Peyer's patch (tissue), 4 donors: ENCODE results near the gene THSD7A.

Experiments used
- POLR2A ChIP-seq, 2 donors: fragments of 450-650 bp; IDR thresholded peaks; one replicate each; pipeline ENCODE4 v1.5.1; 2017; ENCODE audit warnings: antibody characterized with exemption in 2 of 2, mild to moderate bottlenecking in 2 of 2, moderate library complexity in 2 of 2
- TF ChIP-seq, protein P1 (sequence below), 6 experiments: fragments of 450-650 bp in 4 of 6; fragments of 200-600 bp in 2 of 6; sonication (generic) in 1 of 6; IDR thresholded peaks; one replicate each; pipeline ENCODE4 v1.5.1; 2017 to 2019; ENCODE audit warnings: antibody characterized with exemption in 6 of 6, mild to moderate bottlenecking in 3 of 6, moderate library complexity in 1 of 6

DNA sequence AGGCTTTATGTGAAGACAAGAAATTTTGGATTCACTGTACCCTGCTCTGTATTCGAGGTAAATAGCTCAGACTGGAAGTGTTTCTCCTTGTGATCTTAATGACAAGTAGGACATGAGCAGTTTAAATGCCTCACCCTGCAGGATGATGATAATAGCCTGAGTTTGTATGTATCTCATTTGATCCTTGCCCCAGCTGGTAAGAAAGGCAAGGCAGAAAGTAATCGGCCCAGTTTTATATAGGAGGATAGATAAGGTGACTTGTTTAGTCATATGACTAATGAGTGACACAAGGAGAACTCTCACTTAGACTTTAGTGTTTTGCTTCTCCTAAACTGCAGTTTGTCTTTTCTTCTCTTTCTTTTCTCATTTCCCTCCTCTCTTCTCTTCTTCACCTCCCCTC lies 485.7 kb downstream of the THSD7A start:
- TF ChIP-seq, protein P1, sequence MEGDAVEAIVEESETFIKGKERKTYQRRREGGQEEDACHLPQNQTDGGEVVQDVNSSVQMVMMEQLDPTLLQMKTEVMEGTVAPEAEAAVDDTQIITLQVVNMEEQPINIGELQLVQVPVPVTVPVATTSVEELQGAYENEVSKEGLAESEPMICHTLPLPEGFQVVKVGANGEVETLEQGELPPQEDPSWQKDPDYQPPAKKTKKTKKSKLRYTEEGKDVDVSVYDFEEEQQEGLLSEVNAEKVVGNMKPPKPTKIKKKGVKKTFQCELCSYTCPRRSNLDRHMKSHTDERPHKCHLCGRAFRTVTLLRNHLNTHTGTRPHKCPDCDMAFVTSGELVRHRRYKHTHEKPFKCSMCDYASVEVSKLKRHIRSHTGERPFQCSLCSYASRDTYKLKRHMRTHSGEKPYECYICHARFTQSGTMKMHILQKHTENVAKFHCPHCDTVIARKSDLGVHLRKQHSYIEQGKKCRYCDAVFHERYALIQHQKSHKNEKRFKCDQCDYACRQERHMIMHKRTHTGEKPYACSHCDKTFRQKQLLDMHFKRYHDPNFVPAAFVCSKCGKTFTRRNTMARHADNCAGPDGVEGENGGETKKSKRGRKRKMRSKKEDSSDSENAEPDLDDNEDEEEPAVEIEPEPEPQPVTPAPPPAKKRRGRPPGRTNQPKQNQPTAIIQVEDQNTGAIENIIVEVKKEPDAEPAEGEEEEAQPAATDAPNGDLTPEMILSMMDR (IDR thresholded peaks at IDR 0.05): no peak
- no peak for TF ChIP-seq POLR2A (IDR thresholded peaks at IDR 0.05)
